Suprapubic skin (tissue), 4 donors: Measurements from ENCODE around the gene IKZF5. TPM values are rescaled to one million over a fixed set of nuclear protein-coding genes. Genes with fewer than 3 reads are reported as not detected.

Experiments
- DNase-seq, 2 donors: peaks; one replicate each; pipeline ENCODE4 v3.0.0-alpha.2; 2019; ENCODE audit warnings: low spot score in 2 of 2
- H3K27ac ChIP-seq: fragments of 200-600 bp; sonication (generic); one replicate; pipeline ENCODE4 v1.5.1; 2019
- H3K27me3 ChIP-seq: fragments of 200-600 bp; sonication (generic); one replicate; pipeline ENCODE4 v1.5.1; 2019
- H3K36me3 ChIP-seq: fragments of 200-600 bp; sonication (generic); one replicate; pipeline ENCODE4 v1.5.1; 2019
- H3K4me1 ChIP-seq: fragments of 200-600 bp; sonication (generic); one replicate; pipeline ENCODE4 v1.5.1; 2019
- H3K4me3 ChIP-seq: fragments of 200-600 bp; sonication (generic); one replicate; pipeline ENCODE4 v1.5.1; 2019; ENCODE audit warnings: mild to moderate bottlenecking
- H3K9me3 ChIP-seq: fragments of 200-600 bp; sonication (generic); one replicate; pipeline ENCODE4 v1.5.1; 2019
- EP300 ChIP-seq: sonication (generic); formaldehyde crosslinking; IDR thresholded peaks from one replicate; pipeline ENCODE4 v1.6.1; 2017; ENCODE audit warnings: antibody characterized with exemption
- POLR2A ChIP-seq, 2 donors: fragments of 450-650 bp; IDR thresholded peaks; one replicate each; pipeline ENCODE4 v1.6.1; 2017; ENCODE audit warnings: antibody characterized with exemption in 2 of 2, mild to moderate bottlenecking in 2 of 2, moderate library complexity in 2 of 2
- POLR2AphosphoS5 ChIP-seq, 3 donors: sonication (generic); formaldehyde crosslinking; IDR thresholded peaks; one replicate each; pipeline ENCODE4 v1.6.1; 2017; ENCODE audit warnings: antibody characterized with exemption in 3 of 3
- WGBS: methylation state at CpG from one replicate; pipeline ENCODE4 v1.1.5; 2018; 5-methylcytosine and 5-hydroxymethylcytosine counted together
- total RNA-seq, 4 donors: library from RNA; depleted of rRNA; stranded (reverse); fragments of >200 nt; gene quantifications; one replicate each; pipeline ENCODE4 v1.1.0, GENCODE V29; 2016
- TF ChIP-seq, protein P1 (sequence below), 2 donors: fragments of 200-600 bp in 1 of 2; fragments of 450-650 bp in 1 of 2; sonication (generic) in 1 of 2; IDR thresholded peaks; one replicate each; pipeline ENCODE4 v1.5.1; 2016 to 2019; ENCODE audit warnings: antibody characterized with exemption in 2 of 2, mild to moderate bottlenecking in 1 of 2, moderate library complexity in 1 of 2

The IKZF5 gene
- total RNA-seq, 4 donors from 2014 or later: 9.5 to 25.2 (median 12.9) TPM

DNA sequence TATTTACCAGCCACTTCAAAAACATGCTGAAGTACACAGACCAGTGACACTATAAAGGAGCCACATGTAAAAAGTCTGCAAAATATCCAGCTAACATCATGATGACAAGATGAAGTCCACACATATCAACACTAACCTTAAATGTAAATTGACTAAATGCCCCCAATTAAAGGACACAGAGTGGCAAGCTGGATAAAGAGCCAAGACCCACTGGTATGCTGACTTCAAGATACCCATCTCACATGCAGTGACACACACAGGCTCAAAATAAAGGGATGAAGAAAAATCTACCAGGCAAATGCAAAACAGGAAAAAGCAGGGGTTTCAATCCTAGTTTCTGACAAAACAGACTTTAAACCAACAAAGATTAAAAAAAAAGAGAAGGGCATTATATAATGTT, 41.7 kb downstream of the IKZF5 start:
- peaks cover 16% of the 10 kb centered on the region for H3K9me3 ChIP-seq
- no peaks in the 10 kb centered on the region for H3K4me1 ChIP-seq
- DNase-seq: no peak
- H3K27ac ChIP-seq: no peak overlapping the region
- H3K4me3 ChIP-seq: no peak overlapping the region
- no peaks in the 10 kb centered on the region for H3K36me3 ChIP-seq
- TF ChIP-seq POLR2AphosphoS5 (IDR thresholded peaks at IDR 0.05): no peak
- no peak for TF ChIP-seq EP300
- no peak for TF ChIP-seq POLR2A (IDR thresholded peaks at IDR 0.05)
- TF ChIP-seq, protein P1, sequence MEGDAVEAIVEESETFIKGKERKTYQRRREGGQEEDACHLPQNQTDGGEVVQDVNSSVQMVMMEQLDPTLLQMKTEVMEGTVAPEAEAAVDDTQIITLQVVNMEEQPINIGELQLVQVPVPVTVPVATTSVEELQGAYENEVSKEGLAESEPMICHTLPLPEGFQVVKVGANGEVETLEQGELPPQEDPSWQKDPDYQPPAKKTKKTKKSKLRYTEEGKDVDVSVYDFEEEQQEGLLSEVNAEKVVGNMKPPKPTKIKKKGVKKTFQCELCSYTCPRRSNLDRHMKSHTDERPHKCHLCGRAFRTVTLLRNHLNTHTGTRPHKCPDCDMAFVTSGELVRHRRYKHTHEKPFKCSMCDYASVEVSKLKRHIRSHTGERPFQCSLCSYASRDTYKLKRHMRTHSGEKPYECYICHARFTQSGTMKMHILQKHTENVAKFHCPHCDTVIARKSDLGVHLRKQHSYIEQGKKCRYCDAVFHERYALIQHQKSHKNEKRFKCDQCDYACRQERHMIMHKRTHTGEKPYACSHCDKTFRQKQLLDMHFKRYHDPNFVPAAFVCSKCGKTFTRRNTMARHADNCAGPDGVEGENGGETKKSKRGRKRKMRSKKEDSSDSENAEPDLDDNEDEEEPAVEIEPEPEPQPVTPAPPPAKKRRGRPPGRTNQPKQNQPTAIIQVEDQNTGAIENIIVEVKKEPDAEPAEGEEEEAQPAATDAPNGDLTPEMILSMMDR (IDR thresholded peaks at IDR 0.05): no peak
- no peaks in the 10 kb centered on the region for H3K27me3 ChIP-seq

DNA sequence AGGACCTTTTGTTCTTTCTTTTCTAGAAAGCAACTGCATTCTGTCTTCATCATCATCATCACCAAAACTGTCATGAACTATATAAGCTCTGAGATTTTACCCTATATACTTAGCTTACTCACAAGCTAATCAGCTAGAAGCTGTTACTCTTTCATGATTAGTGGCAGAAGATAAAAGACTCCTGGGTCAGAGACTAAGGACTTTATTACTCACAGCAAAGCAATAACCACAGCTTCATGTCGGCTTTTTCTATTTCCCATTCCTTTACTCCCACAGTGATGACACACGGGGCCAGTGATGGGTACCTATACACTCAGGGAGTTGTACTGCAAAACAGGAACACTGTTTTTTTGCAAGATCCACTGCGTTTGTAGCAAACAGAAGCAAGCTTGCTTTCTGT, 46.2 kb downstream of the IKZF5 start:
- DNase-seq: no peak
- H3K27me3 ChIP-seq: no peaks in the 10 kb centered on the region
- TF ChIP-seq POLR2A (IDR thresholded peaks at IDR 0.05) (no peak), EP300 (no peak), POLR2AphosphoS5 (IDR thresholded peaks at IDR 0.05) (no peak)
- TF ChIP-seq, protein P1 (IDR thresholded peaks at IDR 0.05): no peak
- H3K4me3 ChIP-seq: no peak overlapping the region
- H3K9me3 ChIP-seq: peaks cover 10% of the 10 kb centered on the region
- WGBS: 63% methylated on average over 3 of the region's 3 CpGs
- no peak overlapping the region for H3K27ac ChIP-seq
- no peaks in the 10 kb centered on the region for H3K36me3 ChIP-seq
- no peaks in the 10 kb centered on the region for H3K4me1 ChIP-seq

DNA sequence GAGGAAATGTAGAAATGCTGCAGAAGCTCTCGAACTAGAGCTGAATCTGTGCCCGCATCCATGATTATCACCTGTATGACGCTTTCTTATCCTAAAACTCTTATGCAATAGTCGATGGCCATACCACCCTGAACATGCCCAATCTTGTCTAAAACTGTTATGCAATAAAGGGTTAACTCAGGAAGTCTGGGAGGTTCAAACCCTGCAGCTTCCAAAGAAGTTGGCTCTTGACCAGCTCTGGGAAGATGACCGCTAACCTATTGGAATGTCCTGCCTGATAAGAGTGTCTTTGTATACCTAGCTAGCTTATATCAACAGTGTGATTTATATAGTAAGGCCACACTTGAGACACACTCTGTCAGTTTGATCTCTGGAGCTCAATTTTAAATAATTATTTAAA, 51.1 kb downstream of the IKZF5 start:
- peaks cover 18% of the 10 kb centered on the region for H3K4me1 ChIP-seq
- no peak overlapping the region for H3K4me3 ChIP-seq
- 79% methylated on average over 5 of the region's 5 CpGs for WGBS
- H3K9me3 ChIP-seq: no peaks in the 10 kb centered on the region
- TF ChIP-seq POLR2A (IDR thresholded peaks at IDR 0.05) (no peak), POLR2AphosphoS5 (IDR thresholded peaks at IDR 0.05) (no peak), EP300 (no peak)
- TF ChIP-seq, protein P1 (IDR thresholded peaks at IDR 0.05): no peak
- no peaks in the 10 kb centered on the region for H3K27me3 ChIP-seq
- H3K36me3 ChIP-seq: no peaks in the 10 kb centered on the region
- no peak for DNase-seq
- H3K27ac ChIP-seq: no peak overlapping the region

DNA sequence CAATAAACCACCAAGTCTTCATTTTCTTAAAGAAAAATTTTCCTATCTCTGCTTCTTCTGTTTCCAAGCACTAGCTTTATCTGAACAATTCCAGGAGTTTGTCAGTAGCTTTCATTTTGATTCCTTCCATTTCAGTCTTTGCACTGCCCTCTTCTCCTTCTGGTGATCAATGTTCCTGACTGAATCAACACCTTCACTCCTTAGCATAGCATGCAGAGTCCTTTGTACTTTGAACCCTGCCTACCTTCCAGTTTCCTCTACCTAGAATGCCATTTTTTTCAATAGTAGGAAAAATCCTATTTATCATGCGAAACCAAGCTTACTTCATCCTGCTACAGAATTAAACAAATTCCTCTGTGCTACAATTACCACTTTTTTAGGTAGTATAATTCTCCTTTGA, 52.7 kb downstream of the IKZF5 start:
- 92% methylated on average over 1 of the region's 1 CpG for WGBS
- Histone ChIP-seq H3K27ac (no peak overlapping the region), H3K4me3 (no peak overlapping the region), H3K4me1 (peaks cover 24% of the 10 kb centered on the region), H3K36me3 (no peaks in the 10 kb centered on the region), H3K27me3 (no peaks in the 10 kb centered on the region), H3K9me3 (no peaks in the 10 kb centered on the region)
- DNase-seq: no peak
- TF ChIP-seq EP300: no peak
- no peak for TF ChIP-seq POLR2A (IDR thresholded peaks at IDR 0.05)
- no peak for TF ChIP-seq POLR2AphosphoS5 (IDR thresholded peaks at IDR 0.05)
- TF ChIP-seq, protein P1 (IDR thresholded peaks at IDR 0.05): no peak

DNA sequence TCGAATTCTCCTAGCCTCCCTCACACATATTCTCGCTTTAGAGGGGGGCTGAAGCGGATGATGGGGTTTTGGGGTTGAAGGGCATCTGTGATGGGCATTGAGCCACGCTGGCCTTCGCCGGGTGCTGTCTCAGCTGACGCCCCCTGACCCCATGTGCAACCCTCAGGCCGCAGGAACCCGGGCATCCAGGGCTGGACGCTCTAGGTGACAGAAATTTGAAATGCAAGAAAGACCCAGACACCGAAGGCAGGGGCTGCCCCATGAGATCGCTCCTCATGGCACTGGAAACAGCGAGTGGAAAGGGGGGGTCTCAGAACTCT, 53.9 kb downstream of the IKZF5 start:
- peak in 1 of 2 donors; percentile 62 for DNase-seq
- Histone ChIP-seq H3K4me1 (peaks cover 24% of the 10 kb centered on the region), H3K27ac (no peak overlapping the region), H3K4me3 (peak overlapping the region; percentile 62), H3K36me3 (no peaks in the 10 kb centered on the region), H3K9me3 (no peaks in the 10 kb centered on the region), H3K27me3 (no peaks in the 10 kb centered on the region)
- WGBS: 80% methylated on average over 12 of the region's 13 CpGs
- TF ChIP-seq POLR2AphosphoS5 (IDR thresholded peaks at IDR 0.05): no peak
- TF ChIP-seq POLR2A (IDR thresholded peaks at IDR 0.05): no peak
- no peak for TF ChIP-seq EP300
- TF ChIP-seq, protein P1 (IDR thresholded peaks at IDR 0.05): no peak
